Sigmoid colon (tissue), 7 donors: ENCODE results near the gene RASSF10. TPM values are rescaled to one million over a fixed set of nuclear protein-coding genes. Genes with fewer than 3 reads are reported as not detected.
A peak's percentile ranks its signal among the peaks of the same experiment; 100 is the strongest.

Experiments used
- DNase-seq: peaks from one replicate; pipeline ENCODE4 v3.0.0-alpha.2; 2019
- H3K27ac ChIP-seq, 4 donors: fragments of 200-600 bp; sonication (generic); one replicate each; pipeline ENCODE4 v1.5.1; 2016 to 2019; ENCODE audit warnings: mild to moderate bottlenecking in 1 of 4
- H3K27me3 ChIP-seq, 3 donors: fragments of 200-600 bp; sonication (generic); one replicate each; pipeline ENCODE4 v1.5.1; 2019; ENCODE audit warnings: mild to moderate bottlenecking in 1 of 3
- H3K36me3 ChIP-seq, 4 donors: fragments of 200-600 bp; sonication (generic); one replicate each; pipeline ENCODE4 v1.5.1; 2016 to 2019
- H3K4me1 ChIP-seq, 4 donors: fragments of 200-600 bp; sonication (generic); one replicate each; pipeline ENCODE4 v1.5.1; 2017 to 2019
- H3K4me3 ChIP-seq, 4 donors: fragments of 200-600 bp; sonication (generic); one replicate each; pipeline ENCODE4 v1.5.1; 2017 to 2019; ENCODE audit warnings: mild to moderate bottlenecking in 2 of 4, moderate library complexity in 1 of 4
- H3K9me3 ChIP-seq, 4 donors: fragments of 200-600 bp in 3 of 4; sonication (generic) in 3 of 4; one replicate each; pipeline versions ENCODE4 v1.5.1 to v1.6.1; 2013 to 2019
- CTCF ChIP-seq, 4 experiments: fragments of 450-650 bp in 3 of 4; fragments of 200-600 bp in 1 of 4; IDR thresholded peaks; one replicate each; pipeline ENCODE4 v1.5.1; 2016 to 2019; ENCODE audit warnings: antibody characterized with exemption in 4 of 4, mild to moderate bottlenecking in 3 of 4, moderate library complexity in 2 of 4
- EP300 ChIP-seq, 4 donors: sonication (generic); formaldehyde crosslinking; IDR thresholded peaks; one replicate each; pipeline ENCODE4 v1.6.1; 2017; ENCODE audit warnings: antibody characterized with exemption in 4 of 4
- POLR2A ChIP-seq, 2 donors: fragments of 450-650 bp; IDR thresholded peaks; one replicate each; pipeline ENCODE4 v1.6.1; 2016; ENCODE audit warnings: antibody characterized with exemption in 2 of 2, mild to moderate bottlenecking in 2 of 2, moderate library complexity in 2 of 2
- POLR2AphosphoS5 ChIP-seq, 4 donors: sonication (generic); formaldehyde crosslinking; IDR thresholded peaks; one replicate each; pipeline ENCODE4 v1.6.1; 2017; ENCODE audit warnings: antibody characterized with exemption in 4 of 4
- WGBS, 2 donors: extraction: QIAGEN DNeasy Blood & Tissue Kit; methylation state at CpG; one replicate each; pipeline ENCODE4 v1.1.7; 2013; 5-methylcytosine and 5-hydroxymethylcytosine counted together
- intact Hi-C: fragments of 100-400 bp; cut with DNase I; formaldehyde crosslinking; loops from one replicate; pipeline ENCODE4 v1.15.1; 2023
- polyA plus RNA-seq, 3 donors: library from polyadenylated mRNA; stranded (reverse); fragments of 200-250 nt; gene quantifications; one replicate each; pipeline ENCODE4 v1.2.3, GENCODE V29; 2013
- total RNA-seq, 4 donors: library from RNA; depleted of rRNA; stranded (reverse); fragments of >200 nt; gene quantifications; one replicate each; pipeline ENCODE4 v1.1.0, GENCODE V29; 2016
- donor health status: healthy with polysubstance abuse.
- donor health status: Bipolar disorder and iron deficiency.
- donor health status: healthy.

The RASSF10 gene
- total and polyA plus RNA-seq, 7 donors = under 0.01 to 0.60 (median 0.38) TPM; not detected in 3

- 2 to 5% methylated on average over 37 of the region's 37 CpGs for WGBS, 2 donors
- peaks cover 36 to 86% (median 37%) of the 10 kb centered on the region in 3 donors for H3K27me3 ChIP-seq
- H3K9me3 ChIP-seq = no peaks in the 10 kb centered on the region
- no peak for DNase-seq
- no peaks in the 10 kb centered on the region for H3K36me3 ChIP-seq
- H3K4me3 ChIP-seq = peak overlapping the region in 1 of 4 donors; percentile 7
- TF ChIP-seq CTCF (IDR thresholded peaks at IDR 0.05) (no peak), POLR2AphosphoS5 (IDR thresholded peaks at IDR 0.05) (no peak), POLR2A (IDR thresholded peaks at IDR 0.05) (no peak), EP300 (IDR thresholded peaks at IDR 0.05) (no peak)
- H3K27ac ChIP-seq = no peak overlapping the region
- H3K4me1 ChIP-seq = peaks cover 0 to 29% (median 24%) of the 10 kb centered on the region in 4 donors
- intact Hi-C loops = no loop called here
Measured at GRCh38 chr11:13010749-13011465, 1.8 kb downstream of the RASSF10 start.

GRCh38 chr11:13011466-13012055, 2.4 kb downstream of the RASSF10 start:
- intact Hi-C loops = no loop called here
- no peaks in the 10 kb centered on the region for H3K36me3 ChIP-seq
- TF ChIP-seq CTCF (IDR thresholded peaks at IDR 0.05) (no peak), POLR2A (IDR thresholded peaks at IDR 0.05) (no peak), POLR2AphosphoS5 (IDR thresholded peaks at IDR 0.05) (no peak)
- H3K4me3 ChIP-seq = no peak overlapping the region
- H3K27ac ChIP-seq = no peak overlapping the region
- WGBS, 2 donors = 7 to 22% methylated on average over 7 of the region's 7 CpGs
- peaks cover 36 to 80% (median 37%) of the 10 kb centered on the region in 3 donors for H3K27me3 ChIP-seq
- peaks cover 0 to 29% (median 24%) of the 10 kb centered on the region in 4 donors for H3K4me1 ChIP-seq
- H3K9me3 ChIP-seq = no peaks in the 10 kb centered on the region
- DNase-seq = no peak

GRCh38 chr11:13012056-13012661, 3.0 kb downstream of the RASSF10 start:
- 12 to 41% methylated on average over 9 of the region's 9 CpGs for WGBS, 2 donors
- peaks cover 0 to 29% (median 24%) of the 10 kb centered on the region in 4 donors for H3K4me1 ChIP-seq
- no peak for TF ChIP-seq CTCF (IDR thresholded peaks at IDR 0.05)
- DNase-seq = no peak
- peaks cover 35 to 74% (median 36%) of the 10 kb centered on the region in 3 donors for H3K27me3 ChIP-seq
- intact Hi-C loops = no loop called here
- no peak overlapping the region for H3K27ac ChIP-seq
- no peaks in the 10 kb centered on the region for H3K36me3 ChIP-seq
- H3K4me3 ChIP-seq = no peak overlapping the region
- no peaks in the 10 kb centered on the region for H3K9me3 ChIP-seq

- Histone ChIP-seq H3K36me3 (no peaks in the 10 kb centered on the region), H3K27ac (no peak overlapping the region), H3K4me3 (no peak overlapping the region), H3K9me3 (no peaks in the 10 kb centered on the region), H3K27me3 (peaks cover 28 to 65% (median 32%) of the 10 kb centered on the region in 3 donors), H3K4me1 (peaks cover 0 to 29% (median 24%) of the 10 kb centered on the region in 4 donors)
- intact Hi-C loops = no loop called here
- DNase-seq = no peak
- TF ChIP-seq POLR2AphosphoS5 (IDR thresholded peaks at IDR 0.05) = no peak
- TF ChIP-seq EP300 (IDR thresholded peaks at IDR 0.05) = no peak
- no peak for TF ChIP-seq CTCF (IDR thresholded peaks at IDR 0.05)
- TF ChIP-seq POLR2A (IDR thresholded peaks at IDR 0.05) = no peak
- 39 to 54% methylated on average over 7 of the region's 7 CpGs for WGBS, 2 donors
Measured at GRCh38 chr11:13013054-13013488, 4.0 kb downstream of the RASSF10 start.
